HEK293 (cell line): ENCODE measurements around the gene RAB7A.

ENCODE experiments used
- CTCF ChIA-PET: fragments of 350-600 bp; formaldehyde crosslinking; extraction: SDS; loops from one replicate; lab custom pipeline; 2021; ENCODE audit warnings: antibody characterized with exemption; lab: Yijun Ruan, JAX
- POLR2A ChIA-PET: fragments of 300-600 bp; formaldehyde crosslinking; extraction: SDS; loops from one replicate; lab custom pipeline; 2020; ENCODE audit warnings: antibody characterized with exemption, inconsistent platforms; lab: Yijun Ruan, JAX
- H3K27ac ChIP-seq: fragments of 200-500 bp; sonication (Bioruptor generic); 2 replicates; pipeline ENCODE4 v1.5.1; 2014; ENCODE audit warnings: low read depth, low read length, control low read depth, inconsistent platforms; ENCODE audit errors: extremely low read depth
- H3K36me3 ChIP-seq, 2 experiments: fragments of 200-500 bp in 1 of 2; sonication (Bioruptor generic) in 1 of 2; 1 replicate in 1 of 2; 2 replicates in 1 of 2; pipeline ENCODE4 v1.5.1; 2014 to 2017; ENCODE audit warnings: inconsistent platforms in 2 of 2, low read length in 2 of 2; ENCODE audit not compliant: control insufficient read depth in 2 of 2, insufficient read depth in 1 of 2
- H3K4me1 ChIP-seq: fragments of 200-500 bp; sonication (Bioruptor generic); 2 replicates; pipeline ENCODE4 v1.5.1; 2014; ENCODE audit warnings: mild to moderate bottlenecking, low read length, inconsistent platforms; ENCODE audit not compliant: control insufficient read depth, insufficient read depth
- H3K4me3 ChIP-seq: 2 replicates; pipeline ENCODE4 v1.5.1; 2011; ENCODE audit warnings: low read depth, mild to moderate bottlenecking, control low read depth, low read length, moderate library complexity
- H3K9me3 ChIP-seq: fragments of 200-500 bp; sonication (Bioruptor generic); 2 replicates; pipeline ENCODE4 v1.5.1; 2014; ENCODE audit warnings: low read depth, low read length, inconsistent platforms; ENCODE audit not compliant: control insufficient read depth, insufficient read depth
- HOXD13 ChIP-seq: sonication (generic); formaldehyde crosslinking; IDR thresholded peaks from 2 replicates; pipeline ENCODE4 v1.8.0; 2022; ENCODE audit warnings: missing genetic modification reagents, borderline replicate concordance
- KLF7 ChIP-seq: fragments of 450-650 bp; formaldehyde crosslinking; IDR thresholded peaks from 2 replicates; pipeline ENCODE4 v1.5.1; 2016; ENCODE audit warnings: missing biosample characterization, missing genetic modification characterization, borderline replicate concordance
- RBAK ChIP-seq: fragments of 450-650 bp; formaldehyde crosslinking; IDR thresholded peaks from 2 replicates; pipeline ENCODE4 v1.5.1; 2016; ENCODE audit warnings: missing biosample characterization, missing genetic modification characterization
- TCF7L2 ChIP-seq: IDR thresholded peaks from 2 replicates; pipeline ENCODE4 v1.6.1; 2011; ENCODE audit warnings: low read depth, mild to moderate bottlenecking, inconsistent platforms, low read length, moderate library complexity, borderline replicate concordance
- TSHZ1 ChIP-seq: fragments of 450-650 bp; formaldehyde crosslinking; IDR thresholded peaks from 2 replicates; pipeline ENCODE4 v1.5.1; 2016; ENCODE audit warnings: missing biosample characterization, missing genetic modification characterization, borderline replicate concordance
- YY1 ChIP-seq: fragments of 450-650 bp; formaldehyde crosslinking; IDR thresholded peaks from 2 replicates; pipeline ENCODE4 v1.5.1; 2018; ENCODE audit warnings: missing biosample characterization, missing genetic modification characterization
- ZBTB10 ChIP-seq: fragments of 450-650 bp; formaldehyde crosslinking; IDR thresholded peaks from 2 replicates; pipeline ENCODE4 v1.5.1; 2016; ENCODE audit warnings: missing biosample characterization, missing genetic modification characterization
- ZBTB20 ChIP-seq: fragments of 450-650 bp; formaldehyde crosslinking; IDR thresholded peaks from 2 replicates; pipeline ENCODE4 v1.5.1; 2016; ENCODE audit warnings: missing biosample characterization, missing genetic modification characterization
- ZBTB26 ChIP-seq: fragments of 450-650 bp; formaldehyde crosslinking; optimal IDR thresholded peaks from 2 replicates; pipeline ENCODE3; 2016; ENCODE audit warnings: missing biosample characterization, mild to moderate bottlenecking, missing genetic modification characterization
- ZFP37 ChIP-seq: fragments of 450-650 bp; formaldehyde crosslinking; IDR thresholded peaks from 2 replicates; pipeline ENCODE4 v1.5.1; 2016; ENCODE audit warnings: missing biosample characterization, missing genetic modification characterization
- ZNF140 ChIP-seq: fragments of 450-650 bp; formaldehyde crosslinking; IDR thresholded peaks from 2 replicates; pipeline ENCODE4 v1.5.1; 2016; ENCODE audit warnings: missing biosample characterization, missing genetic modification characterization
- ZNF157 ChIP-seq: fragments of 450-650 bp; formaldehyde crosslinking; IDR thresholded peaks from 2 replicates; pipeline ENCODE4 v1.5.1; 2016; ENCODE audit warnings: missing biosample characterization, missing genetic modification characterization
- ZNF184 ChIP-seq: fragments of 450-650 bp; IDR thresholded peaks from 2 replicates; pipeline ENCODE4 v1.5.1; 2018; ENCODE audit warnings: missing biosample characterization, mild to moderate bottlenecking, missing genetic modification characterization
- ZNF202 ChIP-seq: fragments of 450-650 bp; formaldehyde crosslinking; IDR thresholded peaks from 2 replicates; pipeline ENCODE4 v1.5.1; 2016; ENCODE audit warnings: missing biosample characterization, missing genetic modification characterization, borderline replicate concordance
- ZNF239 ChIP-seq: fragments of 450-650 bp; formaldehyde crosslinking; IDR thresholded peaks from 2 replicates; pipeline ENCODE4 v1.5.1; 2016; ENCODE audit warnings: missing biosample characterization, missing genetic modification characterization
- ZNF394 ChIP-seq: fragments of 450-650 bp; formaldehyde crosslinking; IDR thresholded peaks from 2 replicates; pipeline ENCODE4 v1.5.1; 2016; ENCODE audit warnings: missing biosample characterization, missing genetic modification characterization, mild to moderate bottlenecking, moderate library complexity, borderline replicate concordance
- ZNF621 ChIP-seq: fragments of 450-650 bp; formaldehyde crosslinking; IDR thresholded peaks from 2 replicates; pipeline ENCODE4 v1.5.1; 2017; ENCODE audit warnings: missing biosample characterization, missing genetic modification characterization
- ZNF664 ChIP-seq: fragments of 450-650 bp; formaldehyde crosslinking; IDR thresholded peaks from 2 replicates; pipeline ENCODE4 v1.5.1; 2016; ENCODE audit warnings: missing biosample characterization, missing genetic modification characterization
- ZNF776 ChIP-seq: fragments of 450-650 bp; formaldehyde crosslinking; IDR thresholded peaks from 2 replicates; pipeline ENCODE4 v1.5.0; 2017; ENCODE audit warnings: missing biosample characterization, missing genetic modification characterization, borderline replicate concordance
- ZNF830 ChIP-seq: fragments of 450-650 bp; IDR thresholded peaks from 2 replicates; pipeline ENCODE4 v1.5.0; 2018; ENCODE audit warnings: missing biosample characterization, missing genetic modification characterization, low read depth, mild to moderate bottlenecking, moderate library complexity
- ZSCAN18 ChIP-seq: fragments of 450-650 bp; formaldehyde crosslinking; IDR thresholded peaks from 2 replicates; pipeline ENCODE4 v1.5.1; 2016; ENCODE audit warnings: missing biosample characterization, missing genetic modification characterization
- ZSCAN5A ChIP-seq: fragments of 450-650 bp; formaldehyde crosslinking; IDR thresholded peaks from 2 replicates; pipeline ENCODE4 v1.5.1; 2016; ENCODE audit warnings: missing biosample characterization, missing genetic modification characterization

RAB7A gene

GRCh38 chr3:128680603-128681368 is 45.2 kb upstream of the RAB7A start (continued):
- no peak; the same call in 1 of the 2 replicates for TF ChIP-seq ZBTB10 (tag by site-specific recombination)
- TF ChIP-seq ZFP37 (tag by site-specific recombination) = peak; percentile 96
- no peak for TF ChIP-seq ZNF664 (tag by site-specific recombination)
- no peak for TF ChIP-seq HOXD13
- TF ChIP-seq ZNF157 (tag by site-specific recombination) = no peak

GRCh38 chr3:128681369-128681829 is 44.6 kb upstream of the RAB7A start:
- CTCF ChIA-PET = interaction anchor here (0.8 to 2.9 kb wide), 17 partner anchors 8 to 198 kb away, joined by 3 to 48 read pairs (median 5); partner anchors contain the start of genes ACAD9 and RAB7A
- Histone ChIP-seq H3K9me3 (no peaks in the 10 kb centered on the region), H3K4me3 (peak overlapping the region; percentile 77), H3K4me1 (no peaks in the 10 kb centered on the region), H3K27ac (peak overlapping the region; percentile 61), H3K36me3 (no peaks in the 10 kb centered on the region)
- TF ChIP-seq RBAK (tag by site-specific recombination) (no peak), ZBTB20 (0 out of 2 replicates have a peak, but pooled peaks have one; percentile 18)
- POLR2A ChIA-PET = interaction anchor here (0.6 to 1.7 kb wide), 5 partner anchors 10 to 206 kb away, joined by 3 to 9 read pairs (median 6); partner anchors contain the start of gene ACAD9

GRCh38 chr3:128683957-128684356 is 42.0 kb upstream of the RAB7A start:
- Histone ChIP-seq H3K9me3 (no peaks in the 10 kb centered on the region), H3K4me3 (no peak overlapping the region), H3K36me3 (no peaks in the 10 kb centered on the region), H3K4me1 (no peaks in the 10 kb centered on the region), H3K27ac (no peak overlapping the region)
- ChIA-PET POLR2A (no interaction called here), CTCF (interaction anchor here (0.7 kb wide), 1 partner anchor 79 kb away, joined by 5 read pairs; no protein-coding TSS in a partner anchor)
- no peak for TF ChIP-seq ZSCAN5A (tag by site-specific recombination)
- TF ChIP-seq ZNF140 (tag by site-specific recombination) = no peak
- TF ChIP-seq ZNF239 (tag by site-specific recombination) = no peak
- no peak for TF ChIP-seq ZNF830 (tag by site-specific recombination)
- TF ChIP-seq TSHZ1 (tag by site-specific recombination) = no peak
- TF ChIP-seq TCF7L2 = no peak
- no peak for TF ChIP-seq ZBTB26 (tag by site-specific recombination)
- TF ChIP-seq ZNF184 (tag by site-specific recombination) = no peak
- no peak for TF ChIP-seq KLF7 (tag by site-specific recombination)
- no peak for TF ChIP-seq ZNF202 (tag by site-specific recombination)
- TF ChIP-seq ZNF776 = no peak
- no peak for TF ChIP-seq ZNF394 (tag by site-specific recombination)
- no peak for TF ChIP-seq ZNF621 (tag by site-specific recombination)
- TF ChIP-seq ZBTB20 = no peak
- TF ChIP-seq YY1 (tag by site-specific recombination) = no peak
- TF ChIP-seq ZSCAN18 = no peak
